ENCODE data around the gene ZNF135.

The ZNF135 gene

DNA sequence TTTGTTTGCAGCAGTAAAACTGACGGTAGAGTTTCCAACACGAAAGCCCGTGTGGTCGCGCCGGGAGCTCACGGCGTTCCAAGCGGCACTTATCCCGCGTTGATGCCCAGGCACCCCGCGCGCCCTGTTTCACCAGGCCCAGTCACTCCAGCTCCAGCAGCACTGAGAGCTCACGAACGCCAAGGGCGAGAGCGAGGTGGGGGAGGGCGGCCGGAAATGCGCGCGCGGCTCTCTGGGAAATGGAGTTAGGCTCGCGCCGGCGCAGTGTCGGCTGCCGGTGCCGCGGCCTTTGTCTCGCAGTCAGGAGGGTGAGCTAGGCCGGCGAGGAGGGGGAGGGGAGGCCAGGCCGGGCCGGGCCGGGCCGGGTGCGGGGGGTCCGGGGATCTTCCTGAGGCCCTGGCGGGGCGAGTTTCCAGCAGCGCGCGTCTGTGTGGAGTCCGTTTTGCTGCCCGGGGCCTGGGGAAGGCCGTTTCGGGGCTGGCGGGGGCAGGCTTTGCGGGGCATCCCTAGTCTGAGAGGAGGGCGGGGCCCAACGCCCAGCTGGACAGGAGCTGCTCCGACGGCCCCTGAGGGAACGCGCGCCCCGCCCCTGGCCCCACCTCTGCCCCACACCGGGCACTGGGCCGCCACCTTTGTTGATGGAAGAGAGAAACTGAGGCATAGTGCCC, at the start of gene ZNF135:
Gene ZNF135 (plus strand): TSS at position 280 of the 668 bp plus-strand sequence. CDS start 721 bp downstream, outside the sequence.
- DNase-seq: peak; percentile 71

DNA sequence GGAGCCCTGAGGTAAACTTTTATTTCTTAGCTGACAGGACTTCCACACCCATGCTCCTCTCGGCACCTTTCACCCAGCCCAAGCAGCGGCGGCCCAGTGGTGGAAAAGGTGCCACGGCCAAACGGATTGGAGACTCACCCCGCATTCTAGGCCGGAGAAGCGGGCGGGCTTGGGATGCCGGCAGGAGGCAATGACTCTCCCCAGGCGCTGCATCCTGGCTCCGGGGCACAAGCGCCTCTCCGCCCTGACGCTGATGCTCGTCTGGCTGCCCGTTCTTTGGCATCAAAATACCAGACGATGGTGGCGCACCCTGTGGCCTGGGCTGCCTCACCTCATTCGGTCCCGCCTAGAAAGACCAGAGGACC, 49.8 kb upstream of the ZNF135 start:
- no peak for DNase-seq

DNA sequence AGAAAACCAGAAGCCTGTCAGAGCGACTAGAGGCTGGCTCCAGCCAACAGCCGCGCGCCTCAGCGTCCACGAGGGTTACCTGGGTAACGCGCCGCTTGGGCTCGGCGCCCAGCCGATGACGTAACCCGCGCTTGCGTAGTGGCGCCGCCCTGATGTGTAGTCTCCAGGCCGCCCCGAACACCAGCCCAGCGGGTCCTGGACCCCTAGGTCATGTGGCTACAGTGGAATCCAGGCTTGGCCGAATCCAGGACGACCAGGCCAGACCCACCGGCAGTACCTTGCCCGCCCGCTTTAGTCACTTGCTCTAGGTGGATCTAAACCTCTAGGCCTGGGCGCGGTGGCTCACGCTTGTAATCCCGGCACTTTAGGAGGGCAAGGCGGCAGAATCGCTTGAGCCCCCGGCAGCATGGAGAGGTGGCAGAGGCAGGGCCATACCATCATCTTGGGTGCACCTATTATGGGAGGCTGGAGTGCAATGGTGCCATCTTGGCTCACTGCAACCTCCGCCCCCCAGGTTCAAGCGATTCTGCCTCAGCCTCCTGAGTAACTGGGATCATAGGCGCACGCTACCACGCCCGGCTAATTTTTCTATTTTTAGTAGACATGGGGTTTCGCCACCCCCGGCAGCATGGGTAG, 49.3 kb upstream of the ZNF135 start:
- DNase-seq: peak; percentile 73

DNA sequence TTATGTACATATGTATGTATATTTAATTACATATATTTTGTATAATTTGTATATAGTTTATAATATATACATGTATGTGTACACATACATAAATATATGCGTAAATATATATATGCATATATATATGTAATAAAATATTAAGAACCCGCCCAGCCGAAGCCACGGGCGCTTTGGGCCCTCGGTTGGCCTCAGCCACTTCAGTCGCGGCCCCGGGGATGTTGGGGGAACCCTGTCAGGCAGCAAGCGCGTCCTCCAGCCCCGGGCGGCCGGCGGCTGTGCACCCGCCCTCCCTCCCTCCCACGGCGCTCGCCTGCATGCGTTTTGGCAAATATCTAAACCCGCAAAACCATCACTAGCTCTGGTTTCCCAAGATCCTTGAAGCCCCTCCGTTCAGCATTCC, 48.6 kb upstream of the ZNF135 start:
- DNase-seq: no peak

DNA sequence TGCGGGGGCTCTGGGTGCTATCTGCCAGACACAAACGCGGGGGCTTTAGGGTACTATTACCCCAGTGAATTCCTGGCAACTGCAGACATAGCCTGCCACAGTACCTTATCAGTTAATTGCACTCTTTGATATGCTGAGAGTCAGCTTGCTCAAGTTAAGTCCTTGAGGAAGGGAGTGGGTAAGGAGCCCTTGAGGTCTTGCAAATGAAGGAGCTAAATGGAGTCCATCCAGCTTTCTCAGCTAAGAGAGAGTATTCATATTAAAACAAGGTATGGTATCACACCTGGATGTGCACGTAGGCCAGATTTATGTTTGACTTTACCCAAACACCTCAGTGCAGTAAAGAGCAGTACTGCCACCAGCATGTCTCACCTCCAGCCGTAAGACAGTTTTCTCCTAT, 44.9 kb upstream of the ZNF135 start:
- no peak for DNase-seq

DNA sequence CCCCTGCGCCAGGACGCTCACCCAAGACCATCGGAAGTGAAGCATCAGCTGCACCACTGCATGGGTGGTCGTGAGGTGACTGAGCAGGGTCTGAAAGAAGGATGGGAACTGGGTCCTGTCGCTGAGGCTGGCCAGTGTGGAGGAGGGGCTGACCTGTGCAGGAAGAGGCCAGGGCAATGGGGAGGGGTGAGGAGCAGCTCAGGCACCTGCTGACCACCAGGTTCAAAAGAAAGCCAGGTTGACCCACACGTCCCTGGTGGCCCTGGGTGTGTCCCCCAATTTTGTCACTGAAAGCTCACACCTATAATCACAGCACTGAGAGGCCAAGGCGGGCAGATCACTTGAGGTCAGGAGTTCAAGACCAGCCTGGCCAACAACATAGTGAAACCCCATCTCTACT, 39.0 kb upstream of the ZNF135 start:
- no peak for DNase-seq

DNA sequence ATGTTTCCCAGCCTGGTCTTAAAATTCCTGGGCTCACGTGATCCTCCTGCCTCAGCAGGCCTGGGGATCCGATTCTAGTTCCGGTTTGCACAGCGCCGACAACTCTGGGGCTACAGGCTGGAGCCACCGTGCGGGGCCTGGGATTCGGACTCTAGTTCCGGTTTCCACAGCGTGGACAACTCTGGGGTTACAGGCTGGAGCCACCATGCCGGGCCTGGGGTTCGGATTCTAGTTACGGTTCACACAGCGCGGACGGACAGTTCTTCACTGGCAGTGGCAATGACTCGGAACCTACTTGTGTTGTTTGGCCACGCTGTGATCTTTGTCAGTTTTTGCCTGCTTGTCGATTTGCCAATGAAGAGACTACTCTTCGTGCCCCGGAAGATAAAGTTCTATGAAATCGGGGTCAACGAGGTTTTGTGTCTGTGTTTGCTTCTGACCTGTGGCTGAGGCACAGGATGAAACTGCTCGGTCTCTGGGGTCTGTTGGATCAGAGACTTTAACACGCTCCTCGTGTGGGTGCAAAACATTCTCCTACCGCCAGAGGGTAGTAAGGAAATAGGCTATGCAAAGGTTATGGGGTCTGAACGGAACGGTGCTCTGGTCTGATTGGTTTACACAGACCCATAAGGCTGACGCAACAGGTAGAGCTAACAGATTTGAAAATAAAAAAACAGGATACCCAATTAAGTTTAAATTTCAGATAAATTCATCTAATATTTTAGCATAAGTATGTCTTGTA, 37.4 kb upstream of the ZNF135 start:
- DNase-seq: peak; percentile 50

DNA sequence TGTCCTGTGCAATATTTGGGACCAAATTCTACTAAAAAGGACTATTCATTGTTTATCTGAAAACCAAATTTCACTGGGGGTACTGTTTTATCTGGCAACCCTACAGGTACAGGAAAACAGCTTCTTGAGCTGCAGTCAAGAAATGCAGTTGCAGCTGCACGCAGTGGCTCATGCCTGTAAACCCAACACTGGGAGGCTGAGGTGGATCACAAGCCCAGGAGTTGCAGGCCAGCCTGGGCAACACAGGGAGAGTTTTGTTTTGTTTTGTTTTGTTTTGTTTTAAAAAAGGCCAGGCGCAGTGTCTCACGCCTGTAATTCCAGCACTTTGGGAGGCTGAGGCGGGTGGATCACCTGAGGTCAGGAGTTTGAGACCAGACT, 36.8 kb upstream of the ZNF135 start:
- DNase-seq: no peak

DNA sequence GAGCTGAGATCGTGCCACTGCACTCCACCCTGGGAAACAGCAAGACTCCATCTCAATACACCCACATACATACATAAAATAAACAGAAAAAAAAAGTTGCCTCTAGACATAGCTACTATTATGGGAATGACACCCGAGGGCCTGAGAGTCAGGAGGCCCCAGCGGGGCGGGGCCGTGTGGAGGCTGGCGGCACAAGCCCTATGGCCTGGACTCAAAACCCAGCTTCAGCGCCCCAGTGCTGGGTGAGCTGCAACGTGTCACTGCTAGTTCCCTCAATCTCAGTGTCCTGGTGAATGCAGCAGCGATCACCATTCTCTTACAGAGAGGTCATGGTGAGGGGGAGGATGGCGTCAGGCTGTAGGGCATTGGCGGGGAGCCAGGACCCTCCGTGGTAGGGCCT, 34.4 kb upstream of the ZNF135 start:
- no peak for DNase-seq

DNA sequence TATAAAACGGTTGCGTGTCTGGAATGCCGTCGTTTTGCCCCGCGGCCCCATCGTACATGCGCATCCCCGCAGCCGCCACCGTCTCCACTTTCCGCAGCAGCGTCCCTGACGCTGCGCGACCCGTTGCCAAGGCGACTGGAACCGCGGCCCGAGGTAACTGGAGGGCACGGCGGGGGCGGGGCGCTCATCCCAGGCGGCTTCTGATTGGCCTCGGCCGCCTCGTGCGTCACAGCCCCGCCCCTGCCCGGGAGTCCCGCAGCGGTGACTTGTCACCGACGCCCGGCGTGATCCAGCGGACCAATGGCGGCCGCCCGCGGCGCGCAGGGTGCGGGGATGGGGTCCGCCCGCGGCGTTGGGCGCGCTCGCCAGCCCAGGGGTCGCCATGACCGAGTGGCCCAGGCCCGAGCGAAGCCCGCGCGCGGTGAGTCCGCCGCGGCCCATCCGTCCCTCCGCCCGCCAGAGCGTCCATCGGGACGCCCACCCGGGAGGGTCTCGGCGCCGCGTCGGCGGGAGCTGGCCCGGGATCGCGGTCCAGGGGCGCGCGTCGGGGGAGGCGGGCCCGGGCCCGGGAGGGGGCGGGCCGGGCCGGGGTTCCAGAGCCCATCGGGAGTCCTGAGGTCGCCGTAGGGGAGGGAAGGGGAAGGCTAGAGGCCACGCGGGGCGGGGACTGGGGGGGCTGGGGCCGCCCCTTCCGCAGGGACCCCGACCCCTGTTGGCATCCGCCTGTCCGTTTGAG, 25.2 kb upstream of the ZNF135 start, which contains the start of gene ZSCAN1:
Gene ZSCAN1 (plus strand): TSS at position 285 of the 736 bp plus-strand sequence. CDS start 3,812 bp downstream, outside the sequence.
- DNase-seq: peak; percentile 55

DNA sequence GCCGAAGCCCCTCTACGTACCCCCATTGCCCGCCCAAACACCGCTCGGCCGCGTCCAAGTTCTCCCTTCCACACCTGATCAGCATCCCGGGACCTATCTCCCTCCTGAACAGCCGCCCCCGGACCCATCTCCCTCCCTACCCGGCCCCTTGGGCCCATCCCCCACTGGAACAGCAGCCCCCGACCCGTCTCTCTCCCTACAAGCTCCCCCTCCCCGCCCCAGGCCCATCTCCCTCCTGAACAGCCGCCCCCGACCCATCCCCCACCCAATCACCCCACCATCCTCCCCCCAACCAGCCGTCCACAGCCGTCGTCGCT, 24.6 kb upstream of the ZNF135 start:
- no peak for DNase-seq

DNA sequence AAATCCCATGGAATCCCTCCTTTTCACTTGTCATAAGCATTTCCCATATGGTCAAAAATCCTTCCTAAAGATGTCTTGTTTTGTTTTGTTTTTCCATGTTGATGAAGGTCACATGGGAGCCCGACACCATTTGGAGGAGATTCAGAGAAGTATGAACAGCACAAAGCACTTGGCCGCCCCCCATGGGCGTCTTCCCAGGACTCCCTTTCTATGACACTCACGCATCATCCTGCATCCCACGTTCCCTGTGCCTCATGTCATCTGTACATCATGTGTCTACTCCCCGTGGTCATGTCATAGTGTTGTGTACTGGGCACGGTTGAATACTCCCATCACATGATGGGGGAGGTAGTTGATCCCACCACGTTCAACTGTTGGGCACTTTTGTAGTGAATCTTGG, 23.2 kb upstream of the ZNF135 start:
- no peak for DNase-seq

DNA sequence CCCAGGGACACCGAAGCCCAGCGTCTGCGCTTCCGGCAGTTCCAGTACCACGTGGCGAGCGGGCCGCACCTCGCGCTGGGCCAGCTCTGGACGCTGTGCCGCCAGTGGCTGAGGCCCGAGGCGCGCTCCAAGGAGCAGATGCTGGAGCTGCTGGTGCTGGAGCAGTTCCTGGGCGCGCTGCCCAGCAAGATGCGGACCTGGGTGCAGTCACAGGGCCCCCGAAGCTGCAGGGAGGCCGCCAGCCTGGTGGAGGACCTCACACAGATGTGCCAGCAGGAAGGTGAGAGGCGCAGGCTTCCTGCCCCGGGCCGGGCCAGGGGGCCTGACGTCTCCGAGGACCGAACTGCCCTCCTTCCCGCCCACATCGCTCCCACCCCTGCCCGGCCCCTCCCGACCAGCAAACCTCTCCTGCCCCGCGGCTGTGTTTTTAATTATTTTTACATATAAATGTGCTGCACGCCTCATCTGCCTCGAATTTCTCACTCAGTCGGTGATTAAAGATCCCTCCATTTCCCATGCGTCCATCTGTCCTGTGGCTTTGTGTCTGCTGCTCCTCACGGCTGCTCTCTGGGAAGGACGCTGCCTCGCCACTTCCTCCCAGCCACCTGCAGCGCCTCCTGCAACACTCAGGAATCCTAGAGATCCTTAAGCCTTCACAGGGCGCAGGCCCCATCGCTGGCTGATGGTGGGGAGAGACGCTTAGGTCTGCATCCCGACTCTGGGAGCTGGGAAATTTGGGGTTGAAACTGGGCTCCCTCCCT, 21.0 kb upstream of the ZNF135 start:
- no peak for DNase-seq

DNA sequence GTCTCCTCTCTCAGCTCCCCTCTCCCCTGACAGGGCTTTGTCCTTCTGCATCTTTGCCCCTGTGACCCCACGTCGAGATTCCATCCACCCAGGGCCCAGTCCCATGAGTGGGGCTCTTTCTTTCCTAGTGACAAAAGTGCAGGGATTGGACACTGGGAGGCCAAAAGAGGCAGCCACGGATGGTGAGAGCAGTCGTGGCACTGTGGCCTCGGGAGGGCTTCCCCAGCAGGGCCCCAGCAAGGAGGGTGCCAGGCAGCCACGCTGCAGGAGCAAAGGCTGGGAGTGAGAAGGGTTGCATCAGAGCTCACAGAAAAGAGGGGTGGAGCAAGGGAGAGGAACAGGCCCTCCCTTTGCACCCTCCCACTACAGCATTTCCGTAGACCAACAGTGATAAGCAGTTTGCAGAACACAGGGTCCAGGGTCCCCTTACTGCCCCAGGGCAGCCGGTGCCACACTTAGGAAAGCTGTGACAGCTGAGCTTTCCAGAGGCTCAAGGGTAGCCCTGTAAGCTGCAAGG, 20.3 kb upstream of the ZNF135 start:
- no peak for DNase-seq

DNA sequence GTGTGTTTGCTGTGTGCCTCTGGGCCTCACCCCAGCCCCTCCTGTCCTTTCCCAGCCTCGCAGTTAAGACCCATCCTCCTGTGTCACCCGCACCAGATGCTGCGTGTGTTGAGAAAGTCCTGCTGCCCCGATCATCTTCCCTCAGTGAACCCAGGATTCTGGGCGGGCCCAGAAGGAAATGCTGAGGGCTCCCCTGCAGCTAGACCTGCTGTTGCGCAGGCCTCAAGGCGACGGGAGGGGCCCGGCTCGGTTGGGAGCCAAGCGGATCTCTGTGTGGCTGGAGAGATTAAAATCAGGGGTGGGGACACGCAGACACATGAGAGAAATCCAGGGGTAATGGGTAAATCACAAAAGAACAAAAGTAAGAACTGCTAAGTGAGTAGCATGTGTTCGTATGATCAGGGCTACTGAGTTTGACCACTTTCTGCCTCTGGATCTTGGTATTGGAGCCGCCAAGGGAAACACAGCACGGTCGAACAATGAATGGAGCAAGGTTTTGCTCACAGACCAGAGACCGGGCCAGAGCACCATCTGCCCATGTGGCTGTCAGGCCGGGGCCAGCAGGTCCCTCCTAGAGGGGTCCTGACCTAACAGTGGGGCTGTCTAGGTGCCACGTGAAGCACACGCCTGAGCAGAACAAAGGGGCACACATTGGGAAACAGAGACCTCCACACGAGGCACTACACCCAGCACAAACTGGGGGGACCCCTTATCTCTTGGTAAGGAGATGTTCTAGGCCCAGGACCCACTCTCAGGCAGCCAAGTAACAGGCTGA, 18.1 kb upstream of the ZNF135 start:
- DNase-seq: no peak

DNA sequence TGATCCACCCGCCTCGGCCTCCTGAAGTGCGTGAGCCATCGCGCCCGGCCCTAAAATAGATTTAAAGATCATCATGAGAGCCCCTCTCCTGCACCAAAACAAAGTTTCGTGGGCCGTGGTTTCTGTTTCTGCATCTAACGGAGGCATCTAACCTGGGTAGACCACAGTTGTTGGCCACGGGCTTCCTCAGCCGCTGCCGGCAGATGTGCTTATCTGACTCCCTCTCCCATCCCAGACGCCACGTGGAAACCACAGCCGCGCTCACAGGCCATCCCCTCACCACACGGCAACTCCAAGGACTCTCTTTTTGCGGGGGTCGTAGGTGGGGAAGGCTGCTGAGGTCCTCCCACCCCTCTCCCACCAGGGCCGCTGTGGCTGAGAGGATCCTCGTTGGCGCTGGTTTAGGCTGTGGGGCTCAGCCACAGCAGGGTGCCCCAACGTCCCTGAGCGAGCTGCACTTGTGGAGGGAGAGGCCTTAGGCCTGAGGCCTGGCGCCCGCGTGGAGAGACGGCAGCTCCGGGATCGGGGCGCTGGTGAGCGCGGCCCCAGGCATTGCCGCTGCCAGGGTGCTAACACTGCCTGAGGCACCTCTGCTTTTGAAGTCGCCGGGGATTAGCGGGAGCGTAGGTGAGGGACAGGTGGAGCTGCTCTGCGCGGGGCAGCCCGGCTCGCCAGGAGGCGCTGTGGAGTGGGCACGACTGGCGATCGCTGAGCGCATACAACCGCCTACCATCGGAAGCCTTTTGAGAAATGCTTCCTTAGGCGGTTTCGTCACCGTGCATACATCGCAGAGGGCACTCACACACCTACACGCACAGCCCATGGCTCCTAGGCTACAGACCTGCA, 16.4 kb upstream of the ZNF135 start:
- no peak for DNase-seq

DNA sequence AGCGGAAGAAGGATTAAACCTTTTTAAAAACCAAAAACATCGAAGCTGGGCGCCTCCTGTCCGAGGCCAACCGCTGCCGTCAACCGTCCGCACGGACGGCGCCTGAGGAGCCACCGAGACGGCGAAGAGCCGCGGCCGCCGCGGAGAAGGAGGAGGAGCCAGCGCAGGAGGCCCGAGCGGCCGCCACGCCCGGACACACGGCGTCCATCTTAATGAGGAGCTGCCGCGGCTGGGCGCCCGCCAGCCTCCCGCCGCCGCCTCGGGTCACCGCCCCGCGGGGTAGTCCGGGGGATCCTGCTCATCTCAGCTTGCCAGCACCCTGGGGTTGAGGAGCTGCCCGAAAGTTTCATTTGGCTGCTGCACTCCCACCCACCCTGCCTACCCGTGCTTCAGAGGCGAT, 14.7 kb upstream of the ZNF135 start:
- no peak for DNase-seq

DNA sequence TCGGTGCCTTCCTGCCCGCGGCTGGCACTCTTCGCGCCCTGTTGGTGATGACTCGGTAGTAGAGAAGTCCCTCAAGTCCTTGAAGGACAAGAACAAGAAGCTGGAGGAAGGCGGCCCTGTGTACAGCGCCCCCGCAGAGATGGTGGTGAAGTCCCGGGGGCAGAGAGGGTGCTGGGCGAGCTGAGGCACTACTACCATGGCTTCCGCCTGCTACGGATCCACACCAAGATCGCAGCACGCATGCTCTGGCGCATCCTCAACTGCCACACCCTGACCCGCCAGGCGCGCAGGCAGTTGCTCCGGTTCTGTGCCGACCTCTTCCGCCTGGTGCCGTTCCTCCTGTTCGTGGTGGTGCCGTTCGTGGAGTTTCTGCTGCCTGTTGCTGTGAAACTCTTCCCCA, 14.2 kb upstream of the ZNF135 start:
- no peak for DNase-seq

DNA sequence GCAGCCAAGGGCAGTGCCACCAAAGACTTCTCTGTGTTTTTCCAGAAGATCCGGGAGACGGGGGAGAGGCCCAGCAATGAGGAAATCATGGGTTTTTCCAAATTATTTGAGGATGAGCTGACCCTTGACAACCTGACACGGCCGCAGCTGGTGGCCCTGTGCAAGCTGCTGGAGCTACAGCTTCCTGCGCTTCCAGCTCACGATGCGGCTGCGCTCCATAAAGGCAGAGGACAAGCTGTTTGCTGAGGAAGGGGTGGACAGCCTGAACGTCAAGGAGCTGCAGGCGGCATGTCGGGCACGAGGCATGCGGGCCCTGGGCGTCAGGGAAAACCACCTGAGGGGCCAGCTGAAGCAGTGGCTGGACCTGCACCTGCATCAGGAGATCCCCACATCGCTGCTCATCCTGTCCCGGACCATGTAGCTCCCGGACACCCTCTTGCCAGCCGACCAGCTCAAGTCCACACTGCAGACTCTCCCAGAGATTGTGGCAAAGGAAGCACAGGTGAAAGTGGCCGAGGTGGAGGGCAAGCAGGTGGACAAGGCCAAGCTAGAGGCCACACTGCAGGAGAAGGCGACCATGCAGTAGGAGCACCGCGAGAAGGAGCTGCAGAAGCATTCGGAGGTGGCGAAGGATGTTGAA, 13.6 kb upstream of the ZNF135 start:
- no peak for DNase-seq

DNA sequence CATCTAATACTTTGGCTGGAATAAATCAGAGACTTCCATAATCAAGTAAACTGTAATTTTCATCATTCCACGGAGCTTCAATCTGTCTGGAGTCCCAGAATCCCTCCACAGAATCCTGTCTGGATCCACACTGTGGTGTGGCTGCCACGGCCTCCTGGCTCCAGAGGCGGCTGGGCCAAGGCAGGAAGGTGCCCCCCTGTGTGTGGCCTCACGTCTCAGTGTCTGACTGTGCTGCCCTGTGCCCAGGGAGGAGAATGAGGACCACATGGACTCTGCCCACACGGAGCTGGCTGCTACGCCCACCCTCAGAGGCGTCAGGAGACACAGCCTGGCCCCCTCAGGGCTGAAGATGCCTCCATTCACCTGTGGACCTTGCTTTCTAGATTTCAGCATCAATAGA, 12.2 kb upstream of the ZNF135 start:
- DNase-seq: no peak

Data from stimulated activated CD8-positive, alpha-beta memory T cell treated with anti-CD3 and anti-CD28 coated beads, Interleukin-4, amount 100 ng/mL, for 48 hours (primary cell).